GM18502 (cell line): Measurements from ENCODE around the gene CYP27A1.
"Not testable (repeated sequence)": the region's sequence is repeated elsewhere in the genome, so short reads cannot be mapped to it uniquely, and the experiment has no call there.

Source experiments
- ATAC-seq: cut with Tn5 transposase; IDR thresholded peaks from one replicate; pipeline ENCODE4 v1.9.1; 2021; ENCODE audit warnings: mild to moderate bottlenecking; ENCODE audit not compliant: unreplicated experiment, poor library complexity

The CYP27A1 gene

DNA sequence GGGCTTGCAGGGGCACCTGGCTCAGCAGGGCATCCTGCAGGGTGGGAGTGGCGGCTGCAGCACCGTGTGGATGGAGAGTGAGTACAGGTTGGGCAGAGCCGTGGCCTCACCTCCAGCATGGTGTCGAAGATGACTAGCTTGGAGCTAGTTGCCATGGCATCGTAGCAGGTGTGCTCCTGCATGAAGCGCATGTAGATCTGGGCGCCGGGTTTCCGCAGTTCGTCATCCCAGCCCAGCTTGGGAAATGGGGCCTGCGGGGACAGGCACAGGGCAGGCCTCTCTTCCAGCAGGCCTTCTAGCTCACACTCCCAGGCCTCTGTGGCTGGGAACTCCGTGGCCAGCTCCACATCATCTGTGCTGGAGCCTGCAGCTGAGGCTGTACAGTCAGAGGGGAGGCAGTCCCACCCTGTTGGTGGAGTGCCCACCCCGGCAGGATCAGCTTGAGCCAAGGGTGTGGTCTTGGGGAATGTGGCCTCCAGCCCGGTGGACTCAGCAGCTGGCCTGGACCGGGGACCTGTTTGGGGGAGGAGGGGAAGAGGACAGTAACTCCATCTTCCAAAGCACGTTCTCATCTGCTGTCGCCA lies 48.0 kb downstream of the CYP27A1 start:
- no peak for ATAC-seq

DNA sequence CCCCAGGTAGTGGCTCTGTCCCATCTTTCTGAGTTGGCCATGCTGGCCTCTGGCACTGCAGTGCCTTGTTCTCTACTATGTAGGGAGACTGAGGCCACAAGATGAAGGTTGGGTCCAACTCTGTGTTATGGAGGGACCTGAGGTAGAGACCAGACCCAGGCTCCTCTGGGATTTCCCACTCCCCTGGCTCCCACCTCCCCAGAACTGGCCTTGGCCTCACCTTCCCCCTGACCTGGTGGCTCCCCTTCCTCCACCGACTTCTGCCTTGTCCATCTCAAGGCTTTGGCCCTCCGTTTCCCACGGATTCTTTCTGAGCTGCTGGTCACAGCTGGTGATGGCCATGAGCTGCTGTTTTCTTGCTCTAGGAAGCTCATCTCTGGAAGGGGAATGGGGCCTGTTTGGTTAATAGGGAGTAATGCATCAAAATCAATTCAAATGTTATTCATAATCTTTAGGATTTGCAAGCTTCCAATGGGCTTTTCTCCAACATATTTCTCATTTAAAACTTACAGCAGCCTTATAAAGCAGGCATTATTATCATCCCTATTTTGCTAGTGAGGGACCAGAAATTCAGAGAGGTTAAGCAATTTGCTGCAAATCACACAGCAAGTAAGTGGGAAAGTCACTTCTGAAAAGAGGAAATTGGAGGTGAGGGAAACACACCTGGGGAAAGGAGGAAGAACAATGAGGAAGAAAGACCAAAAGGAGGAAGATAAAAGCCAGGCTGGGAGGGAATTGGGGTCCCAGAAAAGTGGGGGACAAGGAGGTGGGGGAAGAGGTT lies 48.8 kb downstream of the CYP27A1 start:
- no peak for ATAC-seq

DNA sequence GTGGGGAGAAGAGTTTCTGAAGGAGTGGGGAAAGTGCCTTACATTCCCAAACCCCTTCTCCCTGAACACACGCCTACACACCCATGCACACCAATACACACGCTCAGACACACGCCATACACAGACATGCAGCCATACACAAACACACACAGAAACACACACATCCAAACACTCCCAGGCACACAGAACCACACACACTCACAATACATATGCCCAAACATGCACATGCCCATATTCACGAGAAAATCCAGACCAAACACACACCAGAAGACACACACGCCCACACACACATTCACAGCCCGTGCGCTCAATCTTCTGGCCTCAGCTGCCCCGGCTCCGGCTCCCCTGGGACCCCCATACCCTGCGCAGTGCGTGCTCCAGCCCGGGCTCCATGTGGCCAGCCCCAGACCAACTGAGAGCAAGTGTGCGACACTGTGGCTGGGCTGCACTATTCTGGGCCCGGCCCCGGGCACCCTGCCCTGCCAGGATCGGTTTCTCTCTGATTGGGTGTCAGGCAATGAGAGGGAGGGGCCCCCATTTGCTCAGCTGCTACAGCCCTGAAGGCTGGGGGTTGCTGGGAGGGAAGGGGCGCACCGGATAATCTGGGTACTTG lies 49.5 kb downstream of the CYP27A1 start, which contains the start of gene PRKAG3:
TSS of gene PRKAG3 (minus strand) at position 426 of the 613 bp plus-strand sequence.
- no peak for ATAC-seq

DNA sequence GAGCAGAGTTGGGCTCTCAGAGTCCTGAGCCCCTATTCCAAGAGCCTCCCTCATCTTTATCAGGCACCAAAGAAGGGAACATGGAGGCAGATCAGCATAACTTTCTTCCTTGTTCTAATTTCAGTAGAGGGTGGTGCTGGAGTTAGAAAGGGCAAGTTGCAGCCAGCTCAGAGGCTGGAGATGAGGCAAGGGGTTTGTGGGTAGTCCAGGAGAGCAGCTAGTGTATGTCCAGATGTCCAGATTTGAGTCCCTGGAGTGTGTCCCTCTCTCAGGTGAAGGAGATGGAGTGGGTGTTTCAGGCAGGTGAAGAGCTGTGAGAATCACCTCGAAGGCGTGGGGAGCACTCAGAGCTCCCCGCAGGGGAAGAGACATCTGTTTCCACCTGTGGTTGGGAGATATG lies 50.1 kb downstream of the CYP27A1 start:
- ATAC-seq, result no peak

DNA sequence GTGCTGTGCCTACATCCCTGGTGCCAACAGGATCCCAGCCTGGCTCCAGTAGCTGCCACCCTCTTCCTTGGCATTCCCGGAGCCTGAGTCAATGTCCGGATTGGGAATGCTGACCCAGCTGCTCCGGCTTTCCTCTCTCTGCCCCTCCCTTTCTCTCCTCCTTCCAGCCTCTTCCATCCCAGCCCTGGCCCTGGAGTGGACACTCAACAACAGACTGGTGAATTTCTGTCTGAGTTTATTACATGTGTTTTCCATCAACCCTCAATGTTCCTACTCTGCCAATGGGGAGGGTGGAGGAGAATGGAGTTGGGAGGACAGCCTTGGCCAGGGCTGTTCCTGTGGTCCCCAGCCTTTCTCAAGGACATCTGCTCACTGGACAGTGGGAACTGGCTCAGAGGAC lies 50.6 kb downstream of the CYP27A1 start:
- ATAC-seq, result no peak

DNA sequence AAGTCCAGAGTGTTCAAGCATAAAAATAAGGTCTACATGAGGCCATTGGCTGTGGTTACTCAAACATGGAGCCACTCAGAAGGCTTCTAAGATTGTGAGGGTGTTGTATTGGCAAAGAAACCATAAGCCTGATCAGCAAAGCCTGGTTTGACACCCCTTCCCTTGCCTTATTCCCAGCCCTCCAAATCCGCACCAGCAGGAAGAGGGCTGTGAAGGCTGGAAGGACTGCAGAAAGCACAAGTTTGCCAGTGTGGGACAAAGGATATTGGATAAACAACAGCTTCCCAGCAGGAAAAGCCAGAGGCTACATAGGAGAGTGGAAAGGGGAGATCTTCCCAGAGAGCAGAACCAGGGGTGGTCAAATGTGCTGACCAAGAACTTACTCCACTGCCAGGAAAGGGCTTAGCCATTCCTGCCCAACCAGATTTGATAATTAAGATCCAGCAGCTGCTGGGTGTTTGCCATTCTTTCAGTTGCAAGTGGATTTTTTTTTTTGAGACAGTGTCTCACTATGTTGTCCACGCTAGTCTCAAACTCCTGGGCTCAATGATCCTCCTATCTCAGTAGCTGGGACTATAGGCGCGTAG lies 51.2 kb downstream of the CYP27A1 start:
- ATAC-seq, result no peak

DNA sequence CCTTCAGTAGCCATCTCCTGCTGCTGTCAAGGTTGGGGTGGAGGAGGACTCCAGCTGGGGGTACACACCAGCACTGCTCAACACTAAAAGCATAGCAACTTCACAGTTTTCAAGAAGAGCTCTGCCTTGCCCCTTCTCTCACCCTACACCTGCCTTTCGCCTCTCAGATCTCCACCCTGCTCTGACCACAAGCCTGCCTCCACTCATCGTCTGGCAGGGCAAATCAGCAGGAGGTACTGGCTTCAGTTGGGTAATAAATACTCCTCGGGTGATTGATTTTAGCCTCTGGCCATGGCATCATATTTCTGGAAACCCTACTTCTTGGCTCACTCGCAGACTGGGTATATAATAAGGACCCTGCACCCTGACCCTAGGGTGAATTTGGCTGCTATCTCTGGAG lies 52.7 kb downstream of the CYP27A1 start:
- no peak for ATAC-seq

DNA sequence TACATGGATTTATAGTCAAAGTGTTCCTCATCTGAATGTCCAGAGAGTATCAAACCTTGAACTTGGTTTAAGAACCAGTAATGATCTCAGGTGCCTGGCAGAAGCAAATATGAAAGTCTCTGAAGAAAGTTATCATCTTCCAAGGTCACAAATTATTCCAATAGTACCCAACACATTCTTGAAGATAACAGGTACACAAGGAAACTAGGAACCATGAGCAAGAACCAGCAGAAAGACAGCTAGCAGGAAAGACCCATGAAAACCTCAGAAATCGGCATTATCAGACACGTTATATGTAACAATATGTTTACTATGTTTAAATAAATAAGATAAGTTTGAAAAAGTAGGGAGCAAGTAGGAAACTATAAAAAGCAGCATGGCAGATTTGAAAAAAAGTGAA lies 55.5 kb downstream of the CYP27A1 start:
- no peak for ATAC-seq

DNA sequence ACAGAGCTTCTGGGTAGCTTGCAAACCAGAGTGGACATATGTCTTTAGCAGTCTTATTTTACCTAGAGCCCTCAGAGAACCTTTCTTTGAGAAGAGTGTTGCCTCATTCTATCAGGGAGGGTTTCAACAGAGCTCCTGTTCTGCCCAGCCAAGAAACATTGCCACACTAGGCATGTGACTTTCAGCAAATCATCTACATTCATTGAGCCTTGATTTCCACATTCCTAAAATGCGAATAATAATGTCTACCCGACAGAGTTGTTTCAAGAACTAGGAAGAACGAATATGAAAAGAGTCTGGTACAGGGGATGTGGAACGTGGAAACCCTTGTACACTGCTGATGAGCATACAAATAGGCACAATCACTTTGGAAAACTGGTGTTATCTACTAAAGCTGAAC lies 57.5 kb downstream of the CYP27A1 start:
- no peak for ATAC-seq

DNA sequence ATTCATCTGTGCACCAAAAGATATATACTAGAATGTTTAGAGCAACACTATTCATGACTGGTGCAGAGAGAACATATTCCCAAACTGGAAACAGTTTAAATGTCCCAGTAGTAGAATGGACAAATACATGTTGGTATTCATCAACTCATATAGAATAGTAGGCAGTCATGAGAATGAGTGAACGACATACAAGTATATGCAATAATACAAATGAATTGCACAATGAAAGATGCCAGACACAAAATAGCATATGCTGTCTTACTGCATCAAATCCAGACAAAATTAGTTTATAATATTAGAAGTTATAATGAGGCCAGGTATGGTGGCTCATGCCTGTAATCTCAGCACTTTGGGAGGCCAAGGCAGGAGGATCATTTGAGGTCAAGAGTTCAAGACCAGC lies 57.9 kb downstream of the CYP27A1 start:
- no peak for ATAC-seq

DNA sequence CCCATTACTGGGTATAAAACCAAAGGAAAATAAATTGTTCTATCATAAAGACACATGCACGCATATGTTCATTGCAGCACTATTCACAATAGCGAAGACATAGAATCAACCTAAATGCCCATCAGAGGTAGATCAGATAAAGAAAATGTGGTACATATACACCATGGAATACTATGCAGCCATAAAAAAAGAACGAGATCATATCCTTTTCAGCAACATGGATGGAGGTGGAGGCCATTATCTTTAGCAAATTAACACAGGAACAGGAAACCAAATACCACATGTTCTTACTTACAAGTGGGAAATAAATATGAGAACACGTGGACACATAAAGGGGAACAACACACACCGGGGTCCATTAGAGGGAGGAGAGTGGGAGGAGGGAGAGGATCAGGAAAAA lies 62.4 kb downstream of the CYP27A1 start:
- ATAC-seq, result not testable (repeated sequence)

DNA sequence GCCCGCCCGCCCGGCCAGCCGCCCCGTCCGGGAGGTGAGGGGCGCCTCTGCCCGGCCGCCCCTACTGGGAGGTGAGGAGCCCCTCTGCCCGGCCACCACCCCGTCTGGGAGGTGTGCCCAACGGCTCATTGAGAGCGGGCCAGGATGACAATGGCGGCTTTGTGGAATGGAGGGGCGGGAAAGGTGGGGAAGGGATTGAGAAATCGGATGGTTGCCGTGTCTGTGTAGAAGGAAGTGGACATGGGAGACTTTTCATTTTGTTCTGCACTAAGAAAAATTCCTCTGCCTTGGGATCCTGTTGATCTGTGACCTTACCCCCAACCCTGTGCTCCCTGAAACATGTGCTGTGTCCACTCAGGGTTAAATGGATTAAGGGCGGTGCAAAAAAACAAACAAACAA lies 65.0 kb downstream of the CYP27A1 start:
- ATAC-seq, result not testable (repeated sequence)

DNA sequence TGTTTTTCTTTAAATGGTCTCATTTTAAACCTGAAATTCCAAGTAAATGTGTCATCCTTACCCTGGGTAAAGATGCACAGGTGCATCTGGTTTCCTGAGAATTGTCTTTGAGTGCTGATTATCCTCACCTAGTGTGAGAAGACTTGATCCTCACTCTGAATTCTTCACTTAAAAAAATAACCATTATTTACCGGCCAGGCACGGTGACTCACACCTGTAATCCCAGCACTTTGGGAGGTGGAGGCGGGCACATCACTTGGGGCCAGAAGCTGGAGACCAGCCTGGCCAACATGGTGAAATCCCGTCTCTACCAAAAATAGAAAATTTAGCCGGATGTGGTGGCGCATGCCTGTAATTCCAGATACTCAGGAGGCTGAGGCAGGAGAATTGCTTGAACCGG lies 67.8 kb downstream of the CYP27A1 start:
- no peak for ATAC-seq

DNA sequence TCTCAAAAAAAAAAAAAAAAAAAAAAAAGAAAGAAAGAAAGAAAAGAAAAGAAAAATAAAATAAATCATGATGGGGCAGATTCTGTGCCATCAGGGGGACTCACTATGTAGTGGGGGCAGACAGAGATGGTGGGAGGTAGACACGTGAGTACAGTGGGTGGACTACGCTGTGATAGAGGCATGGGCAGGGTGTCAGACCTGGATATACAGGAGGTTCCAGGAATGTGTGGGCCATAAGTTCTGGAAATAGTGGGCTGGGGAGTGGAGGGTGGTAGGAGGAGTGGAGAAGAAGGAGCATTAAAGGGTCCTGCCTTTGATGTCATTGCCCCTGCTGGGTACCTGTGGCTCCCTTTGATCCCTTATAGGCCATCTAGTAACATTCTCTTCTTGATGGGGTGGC lies 68.8 kb downstream of the CYP27A1 start:
- ATAC-seq, result no peak

DNA sequence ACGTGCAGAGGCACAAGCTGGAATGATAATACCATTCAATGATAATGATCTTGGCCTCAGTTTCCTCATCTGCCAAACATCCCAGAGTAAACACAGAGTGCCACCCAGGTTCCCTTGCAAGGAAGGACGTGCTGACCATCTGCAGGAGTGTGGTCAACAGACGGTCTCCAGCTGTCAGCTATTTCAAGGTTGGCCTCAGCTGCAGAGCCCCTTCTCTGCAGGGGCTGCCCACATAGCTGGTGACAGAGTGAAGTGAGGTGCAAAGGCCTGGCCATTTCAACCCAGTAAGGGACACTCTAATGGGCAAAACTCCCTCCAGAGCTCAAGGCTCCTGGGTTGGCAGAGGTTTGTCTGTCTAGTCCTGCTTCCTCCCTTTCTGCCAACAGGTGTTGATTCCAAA lies 69.3 kb downstream of the CYP27A1 start:
- no peak for ATAC-seq

DNA sequence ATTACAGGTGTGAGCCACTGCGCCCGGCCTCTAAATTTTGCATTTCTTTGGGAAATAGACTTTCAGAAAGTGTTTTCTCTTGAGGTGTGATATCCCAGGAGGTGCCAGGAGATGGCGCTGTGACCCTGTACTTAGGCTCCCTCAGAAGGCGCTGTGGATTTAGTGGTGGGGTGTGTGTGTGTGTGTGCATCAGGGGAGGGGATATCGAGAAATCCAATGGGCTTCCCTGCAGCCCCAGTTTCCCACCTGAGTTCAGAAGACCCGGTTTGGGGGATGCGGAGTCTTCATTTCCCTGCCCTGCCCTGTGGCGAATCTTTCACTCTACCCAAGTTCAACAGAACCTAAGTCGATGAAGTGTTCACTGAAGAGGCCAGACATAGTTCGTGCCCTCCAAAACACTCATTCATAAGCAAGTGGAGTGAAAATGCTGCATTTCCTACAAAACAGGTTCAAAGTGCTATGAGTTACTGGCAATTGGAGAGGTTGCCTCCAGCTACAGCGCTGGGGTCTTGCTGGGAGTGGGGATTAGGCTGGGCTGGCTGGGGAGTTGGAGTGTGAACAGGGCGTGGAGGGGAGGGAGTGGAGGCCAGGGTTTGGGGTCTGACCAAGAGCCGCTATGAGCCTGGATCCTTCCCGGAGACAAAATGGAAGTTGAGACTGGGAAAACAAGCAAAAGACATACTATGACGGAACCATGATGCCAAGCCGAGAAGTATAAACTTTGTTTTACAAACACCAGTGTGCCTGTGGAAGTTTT lies 71.1 kb downstream of the CYP27A1 start:
- peak; percentile 58 for ATAC-seq

DNA sequence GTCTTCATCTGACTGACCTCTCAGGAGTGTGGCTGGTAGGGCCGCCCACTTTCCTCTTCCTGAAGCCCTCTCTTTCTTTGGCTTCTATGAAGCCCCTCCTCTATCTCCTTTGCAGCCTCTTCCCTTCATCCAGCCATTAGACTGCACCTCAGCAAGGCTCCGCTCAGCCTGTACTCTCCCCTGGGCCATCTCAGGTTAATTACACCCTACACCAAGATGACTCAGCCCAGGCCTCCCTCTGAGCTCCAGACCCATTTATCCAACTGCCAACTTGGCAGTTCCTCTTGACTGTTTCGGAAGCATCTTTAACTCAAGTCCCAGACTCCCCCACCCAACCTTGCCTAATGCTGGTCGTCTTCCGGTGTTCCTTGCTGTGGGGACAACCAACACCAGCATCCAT lies 71.8 kb downstream of the CYP27A1 start:
- no peak for ATAC-seq

DNA sequence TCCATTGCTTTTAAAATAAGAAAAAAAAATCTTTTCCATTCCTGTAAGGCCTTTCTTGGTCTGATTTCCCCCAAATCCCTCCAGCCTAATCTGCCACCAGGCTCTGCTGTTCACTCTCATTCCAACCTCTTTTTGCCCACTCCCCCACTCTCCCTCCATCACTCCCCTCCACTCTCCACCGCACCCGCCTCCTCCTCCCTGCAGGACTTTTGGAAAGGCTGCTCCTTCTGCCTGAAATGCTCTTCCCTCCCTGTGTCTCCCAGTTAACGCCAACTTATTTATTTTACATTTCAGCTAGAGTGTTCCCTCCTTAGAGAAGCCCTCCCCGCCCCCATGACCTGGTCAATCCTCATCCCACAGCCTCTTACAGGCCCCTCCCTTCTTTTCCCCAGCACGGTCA lies 72.9 kb downstream of the CYP27A1 start:
- ATAC-seq, result no peak

DNA sequence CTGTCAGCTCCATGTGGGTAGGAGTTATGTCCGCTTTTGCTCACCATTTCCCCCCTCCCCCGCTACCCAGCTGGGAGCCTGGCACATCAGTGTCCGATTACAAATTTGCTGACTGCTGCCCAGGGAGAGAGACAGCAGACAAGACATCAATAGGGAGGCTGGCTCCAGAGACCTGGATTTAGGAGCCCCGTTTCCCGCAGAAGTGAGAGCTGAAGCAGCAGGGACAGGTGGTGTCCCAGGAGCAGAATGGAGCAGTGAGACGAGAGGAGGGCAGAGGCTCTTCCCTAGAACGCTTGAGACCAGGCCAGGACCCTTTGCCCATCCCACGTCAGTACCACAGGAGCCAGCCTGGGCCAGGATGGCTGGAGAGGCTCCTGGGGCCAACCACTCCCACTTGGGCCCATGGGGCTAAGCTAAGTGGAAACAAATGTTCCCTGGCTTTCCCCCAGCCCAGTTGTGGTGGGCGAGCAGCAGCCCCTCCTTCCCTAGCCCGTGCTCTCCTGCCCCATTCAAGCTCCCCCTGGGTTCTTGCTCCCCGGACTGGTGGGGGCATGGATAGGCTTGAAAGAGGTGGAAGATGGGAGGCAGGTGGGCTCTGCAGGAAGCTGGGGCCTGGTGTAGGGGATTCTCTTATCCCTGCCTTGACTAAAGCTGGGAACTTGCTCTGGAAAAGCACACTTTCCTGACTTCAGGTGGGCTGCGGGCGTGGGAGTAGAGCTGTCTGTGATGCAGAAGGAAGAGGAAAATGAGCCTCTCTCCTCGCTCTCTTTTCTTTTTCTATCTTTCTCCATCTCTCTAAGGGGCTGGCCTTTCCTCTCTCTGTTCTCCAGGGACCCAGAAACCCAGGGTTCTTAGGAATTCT lies 73.6 kb downstream of the CYP27A1 start:
- ATAC-seq, result no peak
